Activated T-cell treated with anti-CD3 and anti-CD28 coated beads for 48 hours (primary cell): Measurements from ENCODE around the gene KRTAP9-9.
"Not testable (repeated sequence)": the region's sequence is repeated elsewhere in the genome, so short reads cannot be mapped to it uniquely, and the experiment has no call there.

Experiments used
- DNase-seq: peaks from one replicate; pipeline ENCODE4 v3.0.0-alpha.2; 2020; ENCODE audit warnings: low read depth

KRTAP9-9 gene

DNA sequence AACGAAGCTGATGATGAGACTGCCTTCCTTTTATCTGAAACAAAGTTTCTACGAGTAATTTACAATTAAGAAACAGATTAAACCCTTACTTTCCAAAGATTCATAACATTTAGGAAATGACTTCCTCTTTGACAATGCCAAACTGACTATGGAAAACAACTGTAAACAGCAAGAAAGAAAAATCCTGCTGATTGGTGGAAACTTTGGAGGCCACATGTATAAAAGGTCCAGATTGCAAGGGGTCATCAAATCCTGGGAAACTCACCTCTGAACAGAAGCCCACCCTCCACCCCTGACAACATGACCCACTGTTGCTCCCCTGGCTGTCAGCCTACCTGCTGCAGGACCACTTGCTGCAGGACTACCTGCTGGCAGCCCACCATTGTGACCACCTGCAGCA lies 9.9 kb downstream of the KRTAP9-9 start, which contains the start of gene KRTAP9-6:
KRTAP9-6 (plus strand) TSS at position 301 of the 400 bp plus-strand sequence; CDS start at position 301, 0 bp downstream.
- DNase-seq, result no peak

DNA sequence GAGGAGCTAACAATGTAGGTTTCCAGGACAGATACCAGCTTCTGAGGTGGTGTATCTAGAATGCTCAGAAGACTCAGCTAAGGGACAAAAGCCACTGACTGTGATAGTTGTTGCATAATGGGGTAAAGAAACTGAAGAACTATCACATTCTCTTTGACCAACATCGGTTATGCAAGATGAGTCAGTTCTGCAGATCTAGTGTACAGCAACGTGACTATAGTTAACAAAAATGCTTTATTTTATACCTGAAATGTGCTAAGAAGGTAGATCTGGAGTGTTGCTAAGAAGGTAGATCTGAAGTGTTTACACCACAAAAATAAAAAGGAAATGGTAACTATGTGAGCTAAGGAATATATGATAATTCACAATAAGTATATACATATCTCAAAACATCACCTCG lies 12.5 kb downstream of the KRTAP9-9 start:
- no peak for DNase-seq

DNA sequence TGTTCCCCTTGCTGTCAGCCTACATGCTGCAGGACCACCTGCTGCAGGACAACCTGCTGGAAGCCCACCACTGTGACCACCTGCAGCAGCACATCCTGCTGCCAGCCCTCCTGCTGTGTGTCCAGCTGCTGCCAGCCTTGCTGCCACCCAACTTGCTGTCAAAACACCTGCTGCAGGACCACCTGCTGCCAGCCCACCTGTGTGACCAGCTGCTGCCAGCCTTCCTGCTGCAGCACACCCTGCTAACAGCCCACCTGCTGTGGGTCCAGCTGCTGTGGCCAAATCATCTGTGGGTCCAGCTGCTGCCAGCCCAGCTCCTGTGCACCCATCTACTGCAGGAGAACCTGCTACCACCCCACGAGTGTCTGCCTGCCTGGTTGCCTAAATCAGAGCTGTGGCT lies 16.1 kb downstream of the KRTAP9-9 start:
- not testable (repeated sequence) for DNase-seq

DNA sequence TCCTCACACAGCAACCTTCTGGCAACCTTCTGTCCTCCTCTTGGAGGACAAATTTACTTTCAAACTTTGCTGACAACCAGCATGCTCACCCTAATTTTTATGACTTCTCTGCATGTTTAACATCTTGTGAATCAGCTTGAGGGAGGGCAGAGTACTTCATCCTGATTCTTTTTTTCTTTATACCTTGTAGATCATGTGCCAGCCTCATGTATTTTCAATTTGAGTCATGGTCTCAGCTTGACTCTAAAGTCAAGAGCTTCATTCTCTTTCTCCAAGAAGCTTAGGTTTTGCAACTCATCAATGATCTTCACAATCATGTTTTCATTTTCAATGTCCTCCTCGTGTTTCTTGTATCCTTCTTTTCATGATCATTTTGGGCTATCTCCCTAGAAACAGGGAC lies 16.7 kb downstream of the KRTAP9-9 start:
- DNase-seq, result no peak

DNA sequence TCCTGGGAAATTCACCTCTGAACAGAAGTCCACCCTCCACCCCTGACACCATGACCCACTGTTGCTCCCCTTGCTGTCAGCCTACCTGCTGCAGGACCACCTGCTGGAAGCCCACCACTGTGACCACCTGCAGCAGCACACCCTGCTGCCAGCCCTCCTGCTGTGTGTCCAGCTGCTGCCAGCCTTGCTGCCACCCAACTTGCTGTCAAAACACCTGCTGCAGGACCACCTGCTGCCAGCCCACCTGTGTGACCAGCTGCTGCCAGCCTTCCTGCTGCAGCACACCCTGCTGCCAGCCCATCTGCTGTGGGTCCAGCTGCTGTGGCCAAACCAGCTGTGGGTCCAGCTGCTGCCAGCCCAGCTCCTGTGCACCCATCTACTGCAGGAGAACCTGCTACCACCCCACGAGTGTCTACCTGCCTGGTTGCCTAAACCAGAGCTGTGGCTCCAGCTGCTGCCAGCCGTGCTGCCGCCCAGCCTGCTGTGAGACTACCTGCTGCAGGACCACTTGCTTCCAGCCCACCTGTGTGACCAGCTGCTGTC lies 20.5 kb downstream of the KRTAP9-9 start, which contains the start of gene KRTAP9-7:
KRTAP9-7 (plus strand) TSS at position 51 of the 543 bp plus-strand sequence; CDS start at position 51, 0 bp downstream.
- not testable (repeated sequence) for DNase-seq

DNA sequence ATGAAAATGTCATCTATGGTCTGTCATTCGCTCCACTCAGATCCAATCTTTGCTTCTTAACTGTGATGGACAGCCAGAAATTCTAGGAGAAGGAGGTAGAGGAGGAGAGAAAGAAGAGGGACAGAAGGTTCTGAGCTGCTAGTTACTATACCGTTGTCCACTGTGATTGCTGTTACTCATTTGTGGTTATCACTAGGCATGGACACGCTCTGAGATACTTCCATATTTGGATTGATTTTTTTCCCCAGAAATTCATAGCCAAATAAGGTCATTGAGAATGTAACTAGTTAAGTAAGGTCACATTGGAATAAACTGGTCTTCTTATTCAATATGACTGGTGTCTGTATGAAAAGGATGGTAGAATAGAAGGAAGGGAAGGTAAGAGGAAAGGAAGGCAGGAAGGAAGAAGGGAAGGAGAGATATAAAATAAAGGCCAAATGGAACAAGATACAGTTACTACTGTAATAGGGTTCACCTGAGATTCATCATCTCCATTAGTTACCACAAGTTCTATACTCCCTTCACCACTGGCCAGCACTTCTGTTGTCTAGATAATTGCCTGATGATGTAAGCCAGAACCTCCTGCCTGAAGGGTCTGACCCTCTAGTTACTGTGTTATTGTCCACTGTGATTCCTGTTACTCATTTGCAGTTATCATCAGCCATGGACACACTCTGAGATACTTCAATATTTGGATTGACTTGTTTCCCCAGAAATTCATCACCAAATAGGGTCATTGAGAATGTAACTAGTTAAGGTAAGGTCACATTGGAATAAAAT lies 23.2 kb downstream of the KRTAP9-9 start:
- no peak for DNase-seq

DNA sequence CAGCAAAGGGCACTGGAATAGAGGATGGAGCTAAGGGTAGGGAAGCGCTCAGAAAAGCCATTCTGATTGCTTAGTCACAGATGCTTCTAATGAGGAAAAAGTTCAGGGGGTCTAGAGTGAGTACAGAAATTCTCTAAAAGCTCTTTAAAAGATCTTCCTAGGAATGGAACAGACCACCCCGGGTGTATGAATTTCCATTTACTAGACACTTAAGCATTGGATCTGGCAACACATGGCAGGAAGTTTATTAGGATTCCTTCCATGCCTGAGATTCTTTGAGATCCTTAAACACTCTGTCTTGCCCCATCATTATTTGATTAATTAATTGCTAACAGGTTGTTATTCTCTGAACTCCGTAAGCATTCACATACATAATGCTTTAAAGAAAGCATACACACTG lies 28.9 kb downstream of the KRTAP9-9 start:
- no peak for DNase-seq

DNA sequence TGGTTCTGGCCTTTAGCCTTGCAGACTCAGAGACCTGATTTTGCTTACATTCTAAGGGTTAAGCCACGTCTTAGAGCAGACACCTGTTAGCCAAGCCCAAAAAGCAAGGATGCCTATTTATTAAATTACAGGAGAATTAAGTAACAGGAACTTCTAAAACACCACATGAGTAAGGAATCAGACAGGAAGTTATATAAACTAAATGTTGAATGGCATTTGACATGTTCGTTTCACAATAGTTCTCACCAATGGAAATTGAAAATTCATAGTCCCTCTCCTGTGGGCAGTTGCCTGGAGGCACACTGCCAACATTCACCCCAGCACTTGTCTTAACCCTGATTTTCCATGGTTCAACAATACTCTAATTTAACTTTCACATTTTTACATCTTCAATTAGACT lies 29.4 kb downstream of the KRTAP9-9 start:
- no peak for DNase-seq

DNA sequence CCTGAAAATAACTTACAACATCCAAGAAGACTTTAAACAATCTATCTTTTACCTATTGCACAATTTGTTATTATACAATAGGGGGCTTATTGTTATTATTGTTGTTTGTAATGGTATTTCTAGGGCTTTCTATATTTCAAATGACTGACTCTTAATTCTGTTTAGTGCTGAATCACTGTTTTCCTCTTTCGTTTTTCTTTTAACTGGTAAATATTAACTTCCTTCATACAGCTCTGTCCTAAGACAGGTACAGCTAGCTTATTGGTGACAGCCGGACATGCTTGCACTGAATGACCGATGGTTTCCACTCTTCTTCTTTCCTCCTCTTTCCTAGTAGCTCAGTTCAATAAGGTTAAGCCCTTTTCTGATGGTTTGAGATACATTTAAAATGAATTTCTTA lies 31.9 kb downstream of the KRTAP9-9 start:
- no peak for DNase-seq

DNA sequence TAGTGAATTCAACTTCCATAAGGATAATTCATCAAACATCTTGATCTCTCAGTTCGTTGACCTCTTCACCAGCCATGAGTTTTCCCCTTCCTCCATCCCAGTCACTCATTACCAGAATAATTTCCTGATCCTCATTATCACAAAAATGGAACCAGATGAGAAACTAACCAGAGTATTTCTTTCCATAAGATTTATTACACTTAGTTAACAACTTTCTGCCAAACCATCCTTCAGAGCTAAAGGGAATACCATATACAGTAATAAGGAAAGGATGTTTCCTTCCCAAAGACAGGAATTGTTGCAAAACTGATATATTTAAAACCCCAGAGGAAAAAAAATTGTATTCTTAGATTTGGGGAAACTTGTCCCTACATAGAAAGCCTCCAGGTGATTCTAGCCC lies 38.8 kb downstream of the KRTAP9-9 start:
- DNase-seq, result no peak

DNA sequence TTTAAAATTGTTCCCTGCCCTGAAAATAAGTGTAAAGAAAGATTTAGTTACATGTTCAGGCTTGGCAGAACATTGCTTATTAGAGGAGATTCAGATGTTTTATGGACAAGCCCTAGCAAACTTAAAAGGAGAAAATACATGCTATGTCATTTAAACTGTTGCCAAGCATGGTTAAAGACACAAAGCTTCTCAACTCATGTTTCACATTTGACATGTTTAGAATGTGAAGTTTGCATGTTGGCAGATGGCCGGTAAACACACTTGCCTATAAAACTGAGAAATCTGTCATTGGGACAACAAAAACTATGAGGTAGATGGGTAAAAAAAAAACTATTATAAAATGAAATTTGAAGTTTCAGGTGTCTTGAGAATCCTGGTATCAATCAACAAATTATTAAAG lies 41.7 kb downstream of the KRTAP9-9 start:
- DNase-seq, result no peak

DNA sequence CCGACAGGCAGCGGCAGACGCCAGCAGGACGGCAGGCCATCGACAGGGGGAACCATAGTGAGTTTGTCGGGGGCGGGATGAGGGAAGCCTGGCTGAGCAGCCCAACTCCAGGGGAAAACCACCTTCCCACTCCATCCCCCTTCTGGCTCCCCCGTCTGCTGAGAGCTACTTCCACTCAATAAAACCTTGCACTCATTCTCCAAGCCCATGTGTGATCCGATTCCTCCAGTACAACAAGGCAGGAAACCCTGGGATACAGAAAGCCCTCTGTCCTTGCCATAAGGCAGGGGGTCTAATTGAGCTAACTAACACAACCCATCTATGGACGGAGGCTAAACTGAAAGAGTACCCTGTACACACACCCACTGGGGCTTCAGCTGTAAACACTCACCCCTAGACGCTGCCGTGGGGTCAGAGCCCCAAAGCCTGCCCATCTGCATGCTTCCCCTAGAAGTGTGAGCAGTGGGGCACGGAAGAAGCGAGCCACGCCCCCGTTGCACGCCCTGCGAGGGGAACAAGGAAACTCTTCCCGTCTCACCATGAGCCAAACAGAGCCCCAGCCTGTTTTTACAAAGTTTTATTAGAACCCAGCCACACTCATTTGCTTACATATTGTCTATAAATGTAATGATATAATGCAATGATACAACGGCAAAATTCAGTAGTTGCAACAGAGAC lies 43.4 kb downstream of the KRTAP9-9 start:
- DNase-seq, result no peak

DNA sequence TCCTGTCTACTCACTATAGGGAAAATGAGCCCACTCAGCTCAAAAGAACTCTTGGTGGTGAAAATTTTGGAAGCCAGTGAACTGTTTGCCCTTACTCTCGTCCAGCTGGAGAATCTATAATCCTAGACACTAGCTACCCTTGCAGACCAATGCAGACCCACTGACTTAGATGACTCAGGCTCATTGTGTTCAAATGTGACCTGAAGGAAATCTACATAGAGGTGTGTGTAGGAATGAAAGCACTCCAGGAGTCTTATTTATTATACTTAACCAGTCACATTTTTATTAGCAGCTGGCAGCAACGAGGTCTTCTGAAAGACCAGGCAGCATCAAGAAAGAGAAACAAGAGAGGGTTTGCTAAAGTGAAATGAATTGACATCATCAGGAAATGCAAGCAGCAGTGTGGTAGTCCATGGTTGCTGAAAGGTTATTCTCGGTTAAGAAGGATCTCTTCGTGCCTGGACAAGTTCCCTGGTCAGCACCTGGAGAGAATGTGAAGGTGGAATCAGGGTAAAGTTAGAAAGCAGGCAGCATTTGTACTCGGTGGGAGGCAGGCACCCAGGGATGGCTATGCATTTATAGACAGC lies 46.1 kb downstream of the KRTAP9-9 start:
- no peak for DNase-seq

DNA sequence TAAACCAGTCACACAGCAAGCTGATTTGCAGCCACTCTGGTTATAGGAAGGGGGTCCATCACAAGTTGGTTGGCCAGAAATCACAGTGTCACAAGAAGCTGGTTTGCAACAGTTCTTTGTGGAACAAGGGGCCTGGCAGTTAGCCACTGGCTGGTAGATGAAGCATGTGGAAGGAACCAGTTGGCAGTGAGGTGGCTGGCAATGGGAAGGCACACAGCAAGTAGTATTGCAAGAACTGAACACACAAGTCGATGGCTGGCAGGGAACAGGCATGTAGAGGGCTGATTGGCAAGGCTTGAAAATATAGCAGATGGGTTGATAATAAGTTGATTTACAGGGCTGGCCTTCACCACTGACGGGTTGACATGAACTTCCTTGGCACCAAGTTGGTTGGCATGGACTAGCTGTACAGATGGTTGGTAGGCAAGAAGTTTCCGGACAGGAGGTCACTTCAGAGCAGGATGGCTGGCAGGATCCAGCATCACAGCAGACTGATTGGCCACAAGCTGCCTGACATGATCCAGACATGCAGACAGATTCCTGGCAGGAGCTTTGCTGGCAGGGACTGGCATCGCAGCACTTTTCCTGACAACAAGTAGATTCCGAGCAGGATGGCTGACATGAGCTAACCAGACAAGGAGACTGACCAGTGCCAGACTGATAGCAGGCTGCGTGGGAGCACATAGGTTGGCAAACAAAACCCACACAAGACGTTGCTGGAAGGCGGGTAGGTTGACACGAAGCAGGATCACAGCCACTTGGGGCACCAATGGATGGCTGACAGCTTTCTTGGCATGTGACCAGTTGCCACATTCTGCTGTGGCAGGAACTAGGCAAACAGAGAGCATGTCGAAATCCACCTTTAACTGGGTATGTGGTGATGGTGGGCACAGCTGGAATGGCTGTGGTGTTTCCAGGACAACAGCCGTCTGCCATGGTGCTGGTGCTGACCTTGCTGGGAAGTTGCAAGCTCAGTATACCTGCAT lies 47.0 kb downstream of the KRTAP9-9 start, which contains the start of gene KRTAP29-1:
KRTAP29-1 (minus strand) TSS at position 936 of the 986 bp plus-strand sequence; CDS start at position 936, 0 bp downstream.
- DNase-seq, result no peak

DNA sequence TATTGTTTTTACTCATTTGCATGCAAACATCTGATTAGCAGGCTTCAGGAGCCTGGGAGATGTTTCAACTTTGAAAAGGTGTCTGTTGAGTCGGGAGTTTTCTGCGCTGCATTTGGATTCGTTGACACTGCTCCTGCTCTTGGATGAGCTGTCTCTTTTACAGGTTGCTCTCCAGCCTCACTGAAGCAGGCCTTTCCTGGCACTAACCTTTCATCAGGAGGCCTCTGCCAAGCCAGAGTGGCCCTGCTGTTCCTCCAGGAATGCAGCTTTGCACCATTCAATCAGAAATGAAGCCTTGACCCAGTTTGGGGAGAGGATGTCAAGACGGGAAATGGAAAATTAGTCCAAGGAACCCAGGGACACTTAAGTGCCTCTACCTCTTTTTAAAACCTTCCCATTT lies 47.8 kb downstream of the KRTAP9-9 start:
- DNase-seq, result no peak

DNA sequence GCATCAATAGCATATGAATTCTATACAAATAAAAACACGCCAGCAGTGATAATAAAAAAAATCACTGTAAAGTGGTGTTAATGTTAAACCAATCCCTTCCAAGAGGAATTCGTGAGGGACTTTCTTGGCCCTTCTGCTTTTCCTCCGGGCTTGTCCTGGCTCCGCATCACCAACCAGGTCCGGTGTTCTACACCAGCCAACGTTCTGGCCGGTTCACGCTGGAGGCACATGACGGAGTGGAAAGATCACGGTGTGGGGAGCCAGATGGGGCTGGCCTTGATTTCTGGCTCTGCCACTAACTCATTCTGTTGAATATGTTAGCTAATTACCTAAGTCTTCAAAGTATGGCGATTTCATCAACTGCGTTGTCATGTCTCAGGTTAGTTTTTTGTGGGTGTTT lies 48.9 kb downstream of the KRTAP9-9 start:
- no peak for DNase-seq
